IMR-90 (cell line): ENCODE measurements around the gene ATG3. TPM values are rescaled to one million over a fixed set of nuclear protein-coding genes. Genes with fewer than 3 reads are reported as not detected.

Experiments
- ATAC-seq: fragments of 200-7000 bp; cut with Tn5 transposase; 2 replicates; pipeline ENCODE4 v1.9.1; 2020; ENCODE audit warnings: low read depth, mild to moderate bottlenecking, moderate library complexity
- BruUV-seq: library from RNA; stranded (reverse); fragments of 400-500 nt; replicated peaks from 2 replicates; lab custom pipeline; 2021; lab: Mats Ljungman, UMichigan
- CTCF ChIA-PET: fragments of 300-600 bp; formaldehyde crosslinking; extraction: SDS; loops from one replicate; lab custom pipeline; 2021; ENCODE audit warnings: antibody characterized with exemption; lab: Yijun Ruan, JAX
- POLR2A ChIA-PET: fragments of 300-600 bp; sonication (Branson Sonifier 250); formaldehyde crosslinking; loops from one replicate; lab custom pipeline; 2022; ENCODE audit warnings: antibody characterized with exemption; ENCODE audit not compliant: unreplicated experiment; lab: Charles Lee
- DNase-seq: peaks from one replicate; pipeline ENCODE4 v3.0.0; 2013
- H2AFZ ChIP-seq: replicated peaks from 2 replicates; pipeline ENCODE3; 2013; ENCODE audit warnings: low read length, mild to moderate bottlenecking; ENCODE audit not compliant: poor library complexity
- H2AK5ac ChIP-seq: 2 replicates; pipeline ENCODE4 v1.6.1; 2013; ENCODE audit warnings: low read depth, low read length, inconsistent platforms
- H2AK9ac ChIP-seq: replicated peaks from 2 replicates; pipeline ENCODE3; 2013; ENCODE audit warnings: mild to moderate bottlenecking, low read depth, low read length, moderate library complexity; ENCODE audit not compliant: poor library complexity
- H2BK120ac ChIP-seq: 2 replicates; pipeline ENCODE4 v1.6.1; 2013; ENCODE audit warnings: low read depth, low read length, inconsistent platforms
- H2BK15ac ChIP-seq: 3 replicates; pipeline ENCODE4 v1.6.1; 2013; ENCODE audit warnings: low read depth, low read length, inconsistent platforms
- H2BK20ac ChIP-seq: 2 replicates; pipeline ENCODE4 v1.6.1; 2013; ENCODE audit warnings: low read depth, mild to moderate bottlenecking, inconsistent platforms, low read length, moderate library complexity
- H2BK5ac ChIP-seq: 2 replicates; pipeline ENCODE4 v1.6.1; 2013; ENCODE audit warnings: mild to moderate bottlenecking, low read depth, low read length, inconsistent platforms; ENCODE audit not compliant: poor library complexity, severe bottlenecking
- H3K14ac ChIP-seq: replicated peaks from 2 replicates; pipeline ENCODE4 v1.6.1; 2013; ENCODE audit warnings: low read depth, low read length, inconsistent platforms
- H3K18ac ChIP-seq: 2 replicates; pipeline ENCODE4 v1.6.1; 2013; ENCODE audit warnings: low read depth, low read length, control low read depth
- H3K23ac ChIP-seq: 2 replicates; pipeline ENCODE4 v1.6.1; 2013; ENCODE audit warnings: low read depth, low read length, inconsistent platforms
- H3K27ac ChIP-seq: 2 replicates; pipeline ENCODE4 v1.5.1; 2013; ENCODE audit warnings: mild to moderate bottlenecking, control low read depth, low read length; ENCODE audit not compliant: insufficient read depth
- H3K27me3 ChIP-seq: 2 replicates; pipeline ENCODE4 v1.6.1; 2013; ENCODE audit warnings: low read length; ENCODE audit not compliant: control insufficient read depth, insufficient read depth
- H3K36me3 ChIP-seq: 2 replicates; pipeline ENCODE4 v1.6.1; 2013; ENCODE audit warnings: low read length, mixed read lengths; ENCODE audit not compliant: control insufficient read depth, insufficient read depth
- H3K4ac ChIP-seq: 2 replicates; pipeline ENCODE4 v1.6.1; 2013; ENCODE audit warnings: low read depth, low read length, inconsistent platforms
- H3K4me1 ChIP-seq: 2 replicates; pipeline ENCODE4 v1.6.1; 2013; ENCODE audit warnings: low read length, mixed read lengths; ENCODE audit not compliant: control insufficient read depth, insufficient read depth
- H3K4me2 ChIP-seq: 2 replicates; pipeline ENCODE4 v1.6.1; 2013; ENCODE audit warnings: low read depth, mild to moderate bottlenecking, control low read depth, low read length, moderate library complexity
- H3K4me3 ChIP-seq: 2 replicates; pipeline ENCODE4 v1.5.1; 2013; ENCODE audit warnings: low read depth, mild to moderate bottlenecking, control low read depth, low read length, moderate library complexity; ENCODE audit not compliant: insufficient read depth
- H3K56ac ChIP-seq: 2 replicates; pipeline ENCODE4 v1.6.1; 2013; ENCODE audit warnings: low read length, inconsistent platforms; ENCODE audit not compliant: insufficient read depth; ENCODE audit errors: extremely low read depth
- H3K79me1 ChIP-seq, 2 experiments: 2 replicates each; pipeline ENCODE4 v1.6.1; 2013; ENCODE audit warnings: low read length in 2 of 2, inconsistent platforms in 1 of 2, low read depth in 1 of 2
- H3K9ac ChIP-seq: 2 replicates; pipeline ENCODE4 v1.6.1; 2013; ENCODE audit warnings: low read depth, low read length, control low read depth
- H3K9me1 ChIP-seq: 2 replicates; pipeline ENCODE4 v1.6.1; 2013; ENCODE audit warnings: low read length, inconsistent platforms; ENCODE audit not compliant: insufficient read depth
- H3K9me3 ChIP-seq: 2 replicates; pipeline ENCODE4 v1.6.1; 2013; ENCODE audit warnings: low read length; ENCODE audit not compliant: control insufficient read depth, insufficient read depth
- H4K20me1 ChIP-seq: 2 replicates; pipeline ENCODE4 v1.6.1; 2013; ENCODE audit warnings: low read length, inconsistent platforms; ENCODE audit not compliant: insufficient read depth
- H4K5ac ChIP-seq: 2 replicates; pipeline ENCODE4 v1.6.1; 2013; ENCODE audit warnings: mild to moderate bottlenecking, low read depth, low read length, control low read depth
- H4K8ac ChIP-seq, 2 experiments: 2 replicates each; pipeline ENCODE4 v1.6.1; 2013; ENCODE audit warnings: low read depth in 2 of 2, low read length in 2 of 2, control low read depth in 1 of 2, inconsistent platforms in 1 of 2
- H4K91ac ChIP-seq: 2 replicates; pipeline ENCODE4 v1.6.1; 2013; ENCODE audit warnings: low read depth, low read length, inconsistent platforms; ENCODE audit not compliant: insufficient read depth
- BHLHE40 ChIP-seq: fragments of 150-350 bp; IDR thresholded peaks from 2 replicates; pipeline ENCODE4 v1.6.1; 2016; ENCODE audit warnings: mild to moderate bottlenecking, low read depth, low read length
- CEBPB ChIP-seq: IDR thresholded peaks from 2 replicates; pipeline ENCODE4 v1.6.1; 2012; ENCODE audit warnings: low read depth, low read length, improper control_type of control experiment
- CTCF ChIP-seq: conservative IDR thresholded peaks from 2 replicates; pipeline ENCODE4 v1.5.1; 2012; ENCODE audit warnings: mild to moderate bottlenecking, low read depth, low read length, improper control_type of control experiment
- ELK1 ChIP-seq: fragments of 150-350 bp; IDR thresholded peaks from 2 replicates; pipeline ENCODE4 v1.6.1; 2016; ENCODE audit warnings: low read depth, mild to moderate bottlenecking, low read length, moderate library complexity, borderline replicate concordance
- FOS ChIP-seq: fragments of 150-350 bp; IDR thresholded peaks from 2 replicates; pipeline ENCODE4 v1.6.1; 2016; ENCODE audit warnings: low read depth, low read length
- MXI1 ChIP-seq: IDR thresholded peaks from 2 replicates; pipeline ENCODE4 v1.6.1; 2012; ENCODE audit warnings: low read depth, mild to moderate bottlenecking, low read length, moderate library complexity, borderline replicate concordance
- NFE2L2 ChIP-seq: fragments of 150-350 bp; IDR thresholded peaks from 2 replicates; pipeline ENCODE4 v1.6.1; 2016; ENCODE audit warnings: low read depth, mild to moderate bottlenecking, low read length
- POLR2A ChIP-seq: IDR thresholded peaks from 2 replicates; pipeline ENCODE4 v1.6.1; 2012; ENCODE audit warnings: mild to moderate bottlenecking, low read depth, low read length
- RAD21 ChIP-seq: IDR thresholded peaks from 2 replicates; pipeline ENCODE4 v1.6.1; 2012; ENCODE audit warnings: low read length, improper control_type of control experiment
- RCOR1 ChIP-seq: IDR thresholded peaks from 2 replicates; pipeline ENCODE4 v1.6.1; 2012; ENCODE audit warnings: mild to moderate bottlenecking, low read length, improper control_type of control experiment; ENCODE audit not compliant: insufficient replicate concordance
- RFX5 ChIP-seq: IDR thresholded peaks from 2 replicates; pipeline ENCODE4 v1.8.0; 2012; ENCODE audit warnings: low read depth, mild to moderate bottlenecking, low read length, moderate library complexity
- SMC3 ChIP-seq: fragments of 150-350 bp; IDR thresholded peaks from 2 replicates; pipeline ENCODE4 v1.6.1; 2016; ENCODE audit warnings: low read depth, mild to moderate bottlenecking, antibody characterized with exemption, low read length, moderate library complexity
- dilution Hi-C: fragments of 300-500 bp; cut with HindIII; formaldehyde crosslinking; loops from one replicate; pipeline ENCODE4 v1.14.3; 2018; ENCODE audit warnings: low sequenced_read_pairs; ENCODE audit not compliant: unreplicated experiment
- in situ Hi-C: fragments of 300-500 bp; cut with MboI; formaldehyde crosslinking; loops from 3 replicates; pipeline ENCODE4 v1.14.3; 2019; ENCODE audit warnings: low sequenced_read_pairs, inconsistent platforms, mixed read lengths
- intact Hi-C: fragments of 100-400 bp; cut with micrococcal nuclease; formaldehyde crosslinking; loops from 2 replicates; pipeline ENCODE4 v1.10.0; 2022
- polyA plus RNA-seq, 3 experiments: library from polyadenylated mRNA; depleted of rRNA; stranded (reverse); fragments of >200 nt; gene quantifications; 2 replicates each; pipeline ENCODE4 v1.2.3, GENCODE V29; 2012; ENCODE audit warnings: low replicate concordance in 1 of 3
- total RNA-seq: library from RNA; depleted of rRNA; stranded (reverse); fragments of >200 nt; gene quantifications from 2 replicates; pipeline ENCODE4 v1.2.3, GENCODE V29; 2012
- TF ChIP-seq, protein P1 (sequence below): fragments of 150-350 bp; IDR thresholded peaks from 2 replicates; pipeline ENCODE4 v1.6.1; 2017; ENCODE audit warnings: mild to moderate bottlenecking, antibody characterized with exemption, low read length, low read depth

ATG3 gene
- total and polyA plus RNA-seq, 2 of the 4 experiments (the other 2 are of a cell fraction) = 30.8 to 31.7 TPM

DNA sequence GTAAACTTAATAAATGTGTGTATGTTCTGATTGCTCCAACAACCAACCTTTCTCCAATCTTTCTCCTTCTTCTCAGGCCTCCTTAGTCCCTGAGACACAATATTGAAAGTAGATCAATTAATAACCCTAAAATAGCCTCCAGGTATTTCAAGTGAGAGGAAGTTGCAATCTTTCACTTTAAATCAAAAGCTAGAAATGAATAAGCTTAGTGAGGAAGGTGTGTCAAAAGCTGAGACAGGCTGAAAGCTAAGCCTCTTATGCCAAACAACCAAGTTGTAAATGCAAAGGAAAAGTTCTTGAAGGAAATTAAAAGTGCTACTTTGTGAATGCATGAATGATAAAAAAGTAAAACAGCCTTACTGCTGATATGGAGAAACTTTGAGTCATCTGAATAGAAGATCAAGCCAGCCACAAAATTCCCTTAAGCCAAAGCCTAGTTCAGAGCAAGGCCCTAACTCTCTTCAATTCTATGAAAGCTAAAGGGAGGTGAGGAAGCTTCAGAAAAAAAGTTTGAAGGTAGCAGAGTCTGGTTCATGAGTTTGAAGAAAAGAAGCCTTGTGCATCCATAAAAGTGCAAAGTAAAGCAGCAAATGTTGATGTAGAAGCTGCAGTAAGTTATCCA is 40.6 kb upstream of the ATG3 start:
- H3K23ac ChIP-seq = no peak overlapping the region
- no peak overlapping the region for H2AK9ac ChIP-seq
- peaks cover 3% of the 10 kb centered on the region; the same call in 1 of the 2 replicates for H3K4me1 ChIP-seq
- no peak overlapping the region for H2BK20ac ChIP-seq
- H2BK120ac ChIP-seq = no peak overlapping the region
- no peaks in the 10 kb centered on the region for H3K27me3 ChIP-seq
- in situ Hi-C loops = no loop called here
- H3K4me3 ChIP-seq = no peak overlapping the region
- BruUV-seq = no TSS peak
- H4K5ac ChIP-seq = no peak overlapping the region
- no peak overlapping the region for H2AFZ ChIP-seq
- H3K27ac ChIP-seq = no peak overlapping the region
- H4K8ac ChIP-seq = no peak overlapping the region
- ChIA-PET CTCF (no interaction called here), POLR2A (no interaction called here)
- H4K20me1 ChIP-seq = no peaks in the 10 kb centered on the region
- H3K9ac ChIP-seq = no peak overlapping the region
- H2AK5ac ChIP-seq = no peak overlapping the region
- H3K79me1 ChIP-seq = no peaks in the 10 kb centered on the region
- TF ChIP-seq RAD21 (no peak), SMC3 (no peak), CTCF (no peak), CEBPB (no peak), NFE2L2 (no peak), ELK1 (no peak), FOS (no peak), RFX5 (no peak), MXI1 (no peak), RCOR1 (no peak), BHLHE40 (no peak), POLR2A (no peak)
- TF ChIP-seq, protein P1, sequence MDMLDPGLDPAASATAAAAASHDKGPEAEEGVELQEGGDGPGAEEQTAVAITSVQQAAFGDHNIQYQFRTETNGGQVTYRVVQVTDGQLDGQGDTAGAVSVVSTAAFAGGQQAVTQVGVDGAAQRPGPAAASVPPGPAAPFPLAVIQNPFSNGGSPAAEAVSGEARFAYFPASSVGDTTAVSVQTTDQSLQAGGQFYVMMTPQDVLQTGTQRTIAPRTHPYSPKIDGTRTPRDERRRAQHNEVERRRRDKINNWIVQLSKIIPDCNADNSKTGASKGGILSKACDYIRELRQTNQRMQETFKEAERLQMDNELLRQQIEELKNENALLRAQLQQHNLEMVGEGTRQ = no peak
- H2BK5ac ChIP-seq = no peak overlapping the region
- intact Hi-C loops = no loop called here
- H3K18ac ChIP-seq = no peak overlapping the region
- no peak overlapping the region for H3K4me2 ChIP-seq
- peaks cover 18% of the 10 kb centered on the region for H3K36me3 ChIP-seq
- no peak for DNase-seq
- no peak overlapping the region for H4K91ac ChIP-seq
- H3K4ac ChIP-seq = no peak overlapping the region
- dilution Hi-C loops = no loop called here
- H2BK15ac ChIP-seq = no peak overlapping the region
- H3K14ac ChIP-seq = no peak overlapping the region
- no peak overlapping the region for H3K56ac ChIP-seq
- H3K9me3 ChIP-seq = no peaks in the 10 kb centered on the region
- H3K9me1 ChIP-seq = peaks cover 8% of the 10 kb centered on the region; the same call in 1 of the 2 replicates
- no peak for ATAC-seq
